B cell (primary cell): ENCODE results near the gene BCL2. TPM values are rescaled to one million over a fixed set of nuclear protein-coding genes. Genes with fewer than 3 reads are reported as not detected.

Experiments used
- ATAC-seq: fragments of 200-7000 bp; cut with Tn5 transposase; one replicate; pipeline ENCODE4 v1.10.0; 2021; ENCODE audit warnings: low read depth, mild to moderate bottlenecking, moderate number of reproducible peaks, moderate library complexity
- CTCF ChIA-PET: fragments of 350-600 bp; sonication (Branson Sonifier 250); formaldehyde crosslinking; loops from one replicate; lab custom pipeline; 2021; ENCODE audit warnings: antibody characterized with exemption, inconsistent platforms; lab: Charles Lee
- POLR2A ChIA-PET: fragments of 350-600 bp; sonication (Branson Sonifier 250); formaldehyde crosslinking; loops from one replicate; lab custom pipeline; 2021; ENCODE audit warnings: antibody characterized with exemption; lab: Charles Lee
- DNase-seq: peaks from one replicate; pipeline ENCODE4 v3.0.0; 2013
- H2AFZ ChIP-seq: 2 replicates; pipeline ENCODE4 v1.6.1; 2012; ENCODE audit warnings: mild to moderate bottlenecking, low read depth, low read length; ENCODE audit not compliant: insufficient read depth, poor library complexity, severe bottlenecking
- H3K27ac ChIP-seq, 2 donors: 1 replicate in 1 of 2; 2 replicates in 1 of 2; pipeline ENCODE4 v1.5.1; 2012 to 2013; ENCODE audit warnings: low read length in 2 of 2, mild to moderate bottlenecking in 2 of 2, moderate library complexity in 1 of 2
- H3K27me3 ChIP-seq, 4 experiments: fragments of 200-600 bp in 1 of 4; sonication (generic) in 1 of 4; replicated peaks in 1 of 4; 1 replicate in 2 of 4; 2 replicates in 2 of 4; pipeline versions ENCODE4 v1.6.1 to v1.7.0; 2013 to 2016; ENCODE audit warnings: low read length in 3 of 4, mild to moderate bottlenecking in 2 of 4, mixed read lengths in 1 of 4, moderate library complexity in 1 of 4; ENCODE audit not compliant: insufficient read depth in 4 of 4, control insufficient read depth in 3 of 4; ENCODE audit errors: control extremely low read depth in 1 of 4
- H3K36me3 ChIP-seq, 2 experiments: replicated peaks in 1 of 2; 1 replicate in 1 of 2; 2 replicates in 1 of 2; pipeline versions ENCODE4 v1.6.1 to v1.7.1; 2013; ENCODE audit warnings: low read length in 1 of 2; ENCODE audit not compliant: insufficient read depth in 2 of 2, control insufficient read depth in 1 of 2; ENCODE audit errors: control extremely low read depth in 1 of 2, extremely low read depth in 1 of 2
- H3K4me1 ChIP-seq, 2 donors: fragments of 200-600 bp in 1 of 2; sonication (generic) in 1 of 2; 1 replicate in 1 of 2; 2 replicates in 1 of 2; pipeline versions ENCODE4 v1.5.1 to v1.6.1; 2013 to 2017; ENCODE audit warnings: low read length in 2 of 2; ENCODE audit not compliant: control insufficient read depth in 2 of 2, insufficient read depth in 2 of 2
- H3K4me2 ChIP-seq: replicated peaks from 2 replicates; pipeline ENCODE3; 2012; ENCODE audit warnings: mild to moderate bottlenecking, low read depth, low read length; ENCODE audit not compliant: poor library complexity, severe bottlenecking
- H3K4me3 ChIP-seq, 5 experiments: fragments of 200-600 bp in 1 of 5; sonication (generic) in 1 of 5; 1 replicate in 3 of 5; 2 replicates in 2 of 5; pipeline versions ENCODE4 v1.5.1 to v1.7.0; 2011 to 2016; ENCODE audit warnings: low read length in 4 of 5, mild to moderate bottlenecking in 4 of 5, low read depth in 2 of 5, control low read depth in 1 of 5, moderate library complexity in 1 of 5; ENCODE audit not compliant: insufficient read depth in 1 of 5; ENCODE audit errors: control extremely low read depth in 1 of 5, extremely low read depth in 1 of 5
- H3K79me2 ChIP-seq: fragments of 200-600 bp; sonication (generic); one replicate; pipeline ENCODE4 v1.6.0; 2016; ENCODE audit warnings: low read length; ENCODE audit not compliant: control insufficient read depth, insufficient read depth
- H3K9ac ChIP-seq: fragments of 200-600 bp; sonication (generic); 2 replicates; pipeline ENCODE4 v1.6.1; 2017; ENCODE audit warnings: mild to moderate bottlenecking, low read length, moderate library complexity
- H3K9me3 ChIP-seq, 3 donors: one replicate each; pipeline versions ENCODE4 v1.6.1 to v1.7.1; 2013; ENCODE audit warnings: low read length in 2 of 3; ENCODE audit not compliant: control insufficient read depth in 2 of 3, insufficient read depth in 1 of 3; ENCODE audit errors: control extremely low read depth in 1 of 3
- H4K20me1 ChIP-seq: 2 replicates; pipeline ENCODE4 v1.6.0; 2012; ENCODE audit warnings: mild to moderate bottlenecking, low read length; ENCODE audit not compliant: insufficient read depth, control insufficient read depth, poor library complexity, severe bottlenecking
- H3K27ac Mint-ChIP-seq: one replicate; pipeline ENCODE4 v1.8.0; 2021; ENCODE audit warnings: mixed read lengths
- H3K27me3 Mint-ChIP-seq: one replicate; pipeline ENCODE4 v1.8.0; 2021; ENCODE audit warnings: mixed read lengths
- H3K4me1 Mint-ChIP-seq: one replicate; pipeline ENCODE4 v1.8.0; 2021; ENCODE audit warnings: mixed read lengths
- H3K4me3 Mint-ChIP-seq: one replicate; pipeline ENCODE4 v1.8.0; 2021; ENCODE audit warnings: mixed read lengths
- H3K9me3 Mint-ChIP-seq: one replicate; pipeline ENCODE4 v1.8.0; 2022; ENCODE audit warnings: mixed read lengths; ENCODE audit not compliant: insufficient read depth
- EZH2 ChIP-seq: IDR thresholded peaks from 2 replicates; pipeline ENCODE4 v1.6.1; 2012; ENCODE audit warnings: borderline replicate concordance, low read depth, mild to moderate bottlenecking, moderate library complexity, low read length; ENCODE audit not compliant: insufficient read depth, poor library complexity, severe bottlenecking
- WGBS: methylation state at CpG from one replicate; pipeline ENCODE4 v1.1.5; 2013; ENCODE audit warnings: missing lambda C conversion rate; ENCODE audit not compliant: insufficient coverage; 5-methylcytosine and 5-hydroxymethylcytosine counted together
- intact Hi-C: fragments of 100-400 bp; cut with micrococcal nuclease; formaldehyde crosslinking; loops from one replicate; pipeline ENCODE4 v1.10.0; 2022
- polyA plus RNA-seq: library from polyadenylated mRNA; depleted of rRNA; stranded (reverse); fragments of >200 nt; gene quantifications from 2 replicates; pipeline ENCODE4 v1.2.3, GENCODE V29; 2012
- total RNA-seq, 2 donors: library from RNA; stranded (reverse); fragments of 120-200 nt in 1 of 2; gene quantifications; 1 replicate in 1 of 2; 2 replicates in 1 of 2; pipeline versions ENCODE4 v1.2.3 to v1.2.4, GENCODE V29; 2013 to 2022
- TF ChIP-seq, protein P1 (sequence below): fragments of 200-600 bp; IDR thresholded peaks from one replicate; pipeline ENCODE4 v1.8.0; 2022; ENCODE audit warnings: antibody characterized with exemption, mild to moderate bottlenecking

The BCL2 gene
- total and polyA plus RNA-seq, 2 donors (not counting 1 experiment from before 2014, with no cell fraction given): 27.6 to 144 TPM

- H3K27ac ChIP-seq: no peak overlapping the region
- 100% methylated on average over 2 of the region's 5 CpGs for WGBS
Measured at GRCh38 chr18:63151539-63151938, 168.0 kb downstream of the BCL2 start.

DNA sequence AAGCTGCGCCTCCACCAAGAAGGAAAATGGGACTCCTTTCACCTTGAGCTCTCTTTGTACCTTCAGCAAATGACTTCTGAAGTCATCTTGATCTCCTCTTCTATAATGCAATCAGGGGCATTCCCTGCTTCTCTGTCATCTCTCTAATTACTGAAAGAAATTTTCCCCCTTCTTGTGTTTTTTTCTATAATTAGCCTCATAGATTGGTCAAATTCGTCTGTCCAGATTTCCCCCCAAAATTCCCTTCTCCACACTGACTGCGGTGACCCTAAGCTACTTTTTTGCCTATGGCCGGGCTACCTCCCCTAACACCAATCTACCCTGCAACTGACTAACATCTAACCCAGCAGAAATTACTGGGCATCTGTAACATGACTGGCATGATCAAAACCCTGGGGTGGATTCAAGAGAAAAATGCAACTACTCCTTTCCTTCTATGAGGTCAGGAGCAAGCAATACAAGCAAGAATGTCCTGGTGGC lies 168.6 kb downstream of the BCL2 start:
- intact Hi-C loops: loop anchor here (10.0 kb wide), 1 partner anchor 966 kb away; the partner anchor contains the start of genes PIGN and RELCH
- no peak overlapping the region for H3K27ac ChIP-seq

More at GRCh38 chr18:63151539-63151938, 168.0 kb downstream of the BCL2 start:
- no peaks in the 10 kb centered on the region for H3K9me3 ChIP-seq
- no peak overlapping the region for H3K4me2 ChIP-seq
- ChIA-PET POLR2A (interaction anchor here (0.7 to 1.9 kb wide), 4 partner anchors 9 to 78 kb away, joined by 3 to 7 read pairs (median 4); no protein-coding TSS in a partner anchor), CTCF (interaction anchor here (0.9 to 9.0 kb wide), 5 partner anchors 11 to 179 kb away, joined by 3 to 160 read pairs (median 10); partner anchors contain the start of gene BCL2)
- ATAC-seq (no peak), DNase-seq (no peak)
- intact Hi-C loops: loop anchor here (10.0 kb wide), 1 partner anchor 967 kb away; the partner anchor contains the start of genes PIGN and RELCH
- H4K20me1 ChIP-seq: peaks cover 13% of the 10 kb centered on the region
- Mint-ChIP-seq H3K27me3 (no peaks in the 10 kb centered on the region), H3K4me1 (peaks cover 71% of the 10 kb centered on the region), H3K27ac (peak overlapping the region; percentile 24), H3K4me3 (no peak overlapping the region), H3K9me3 (no peaks in the 10 kb centered on the region)
- TF ChIP-seq, protein P1, sequence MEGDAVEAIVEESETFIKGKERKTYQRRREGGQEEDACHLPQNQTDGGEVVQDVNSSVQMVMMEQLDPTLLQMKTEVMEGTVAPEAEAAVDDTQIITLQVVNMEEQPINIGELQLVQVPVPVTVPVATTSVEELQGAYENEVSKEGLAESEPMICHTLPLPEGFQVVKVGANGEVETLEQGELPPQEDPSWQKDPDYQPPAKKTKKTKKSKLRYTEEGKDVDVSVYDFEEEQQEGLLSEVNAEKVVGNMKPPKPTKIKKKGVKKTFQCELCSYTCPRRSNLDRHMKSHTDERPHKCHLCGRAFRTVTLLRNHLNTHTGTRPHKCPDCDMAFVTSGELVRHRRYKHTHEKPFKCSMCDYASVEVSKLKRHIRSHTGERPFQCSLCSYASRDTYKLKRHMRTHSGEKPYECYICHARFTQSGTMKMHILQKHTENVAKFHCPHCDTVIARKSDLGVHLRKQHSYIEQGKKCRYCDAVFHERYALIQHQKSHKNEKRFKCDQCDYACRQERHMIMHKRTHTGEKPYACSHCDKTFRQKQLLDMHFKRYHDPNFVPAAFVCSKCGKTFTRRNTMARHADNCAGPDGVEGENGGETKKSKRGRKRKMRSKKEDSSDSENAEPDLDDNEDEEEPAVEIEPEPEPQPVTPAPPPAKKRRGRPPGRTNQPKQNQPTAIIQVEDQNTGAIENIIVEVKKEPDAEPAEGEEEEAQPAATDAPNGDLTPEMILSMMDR: no peak
- no peak for TF ChIP-seq EZH2
- H3K36me3 ChIP-seq: peaks cover 0 to 13% of the 10 kb centered on the region in 2 experiments
- H3K9ac ChIP-seq: no peak overlapping the region
- H3K27me3 ChIP-seq: no peaks in the 10 kb centered on the region
- no peak overlapping the region for H3K4me3 ChIP-seq
- peaks cover 98% of the 10 kb centered on the region for H3K79me2 ChIP-seq
- no peak overlapping the region for H2AFZ ChIP-seq
- peaks cover 31 to 32% of the 10 kb centered on the region in 2 donors for H3K4me1 ChIP-seq

More for the DNA sequence above, 168.6 kb downstream of the BCL2 start:
- Histone ChIP-seq H3K79me2 (peaks cover 98% of the 10 kb centered on the region), H2AFZ (no peak overlapping the region), H3K9ac (no peak overlapping the region), H3K4me3 (no peak overlapping the region), H3K9me3 (no peaks in the 10 kb centered on the region), H3K36me3 (peaks cover 0 to 13% of the 10 kb centered on the region in 2 experiments), H3K4me1 (peaks cover 25 to 27% of the 10 kb centered on the region in 2 donors), H4K20me1 (peaks cover 14% of the 10 kb centered on the region), H3K27me3 (no peaks in the 10 kb centered on the region), H3K4me2 (no peak overlapping the region)
- no peak for TF ChIP-seq EZH2
- TF ChIP-seq, protein P1: no peak
- CTCF ChIA-PET: interaction anchor here (1.2 to 9.0 kb wide), 4 partner anchors 10 to 173 kb away, joined by 3 to 160 read pairs (median 7); no protein-coding TSS in a partner anchor
- ATAC-seq (no peak), DNase-seq (no peak)
- Mint-ChIP-seq H3K27me3 (no peaks in the 10 kb centered on the region), H3K9me3 (no peaks in the 10 kb centered on the region), H3K27ac (peak overlapping the region; percentile 15), H3K4me1 (peaks cover 70% of the 10 kb centered on the region), H3K4me3 (peak overlapping the region; percentile 8)
- POLR2A ChIA-PET: interaction anchor here (0.7 to 1.9 kb wide), 5 partner anchors 9 to 143 kb away, joined by 3 to 7 read pairs (median 3); no protein-coding TSS in a partner anchor
- 76% methylated on average over 4 of the region's 4 CpGs for WGBS
